HG02588 (cell line): ENCODE data around the gene CD151.

ENCODE experiments used
- ATAC-seq: cut with Tn5 transposase; IDR thresholded peaks from one replicate; pipeline ENCODE4 v1.9.1; 2021; ENCODE audit warnings: mild to moderate bottlenecking, moderate library complexity; ENCODE audit not compliant: unreplicated experiment

The CD151 gene

DNA sequence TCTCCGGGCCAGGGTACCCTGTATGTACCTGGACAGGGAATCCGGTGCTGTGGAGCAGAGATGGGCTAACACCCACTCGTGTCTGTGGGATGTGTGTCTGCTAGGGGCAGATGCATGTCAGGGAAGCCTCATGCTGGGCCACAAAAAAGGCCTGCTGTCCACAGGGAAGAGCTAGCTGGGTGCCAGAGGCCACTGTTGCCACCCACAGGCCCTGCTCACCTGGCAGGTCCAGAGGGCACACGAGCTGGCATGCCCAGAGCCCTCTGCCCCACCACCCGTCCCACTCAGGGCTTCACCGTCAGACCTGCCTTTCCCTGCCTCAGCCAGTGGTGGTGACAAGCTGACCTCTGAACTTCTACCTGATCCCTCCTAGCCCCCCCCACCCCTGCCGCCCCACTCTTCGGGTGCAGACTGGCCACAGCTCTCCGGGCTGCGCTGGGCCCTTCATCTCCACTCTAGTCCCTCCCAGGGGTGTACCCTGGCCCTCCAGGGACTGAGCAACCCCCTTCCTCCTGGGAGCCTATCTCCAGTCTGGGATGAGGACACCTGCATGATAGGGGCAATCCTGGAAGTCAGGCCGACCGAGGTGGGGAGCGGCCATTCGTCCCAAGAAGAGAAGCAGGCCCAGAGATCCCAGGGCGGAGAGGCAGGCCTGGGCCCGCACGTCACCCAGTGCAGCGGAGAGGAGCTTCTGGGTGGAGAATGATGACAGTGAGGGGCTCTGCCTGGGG lies 36.0 kb upstream of the CD151 start:
- ATAC-seq = no peak

DNA sequence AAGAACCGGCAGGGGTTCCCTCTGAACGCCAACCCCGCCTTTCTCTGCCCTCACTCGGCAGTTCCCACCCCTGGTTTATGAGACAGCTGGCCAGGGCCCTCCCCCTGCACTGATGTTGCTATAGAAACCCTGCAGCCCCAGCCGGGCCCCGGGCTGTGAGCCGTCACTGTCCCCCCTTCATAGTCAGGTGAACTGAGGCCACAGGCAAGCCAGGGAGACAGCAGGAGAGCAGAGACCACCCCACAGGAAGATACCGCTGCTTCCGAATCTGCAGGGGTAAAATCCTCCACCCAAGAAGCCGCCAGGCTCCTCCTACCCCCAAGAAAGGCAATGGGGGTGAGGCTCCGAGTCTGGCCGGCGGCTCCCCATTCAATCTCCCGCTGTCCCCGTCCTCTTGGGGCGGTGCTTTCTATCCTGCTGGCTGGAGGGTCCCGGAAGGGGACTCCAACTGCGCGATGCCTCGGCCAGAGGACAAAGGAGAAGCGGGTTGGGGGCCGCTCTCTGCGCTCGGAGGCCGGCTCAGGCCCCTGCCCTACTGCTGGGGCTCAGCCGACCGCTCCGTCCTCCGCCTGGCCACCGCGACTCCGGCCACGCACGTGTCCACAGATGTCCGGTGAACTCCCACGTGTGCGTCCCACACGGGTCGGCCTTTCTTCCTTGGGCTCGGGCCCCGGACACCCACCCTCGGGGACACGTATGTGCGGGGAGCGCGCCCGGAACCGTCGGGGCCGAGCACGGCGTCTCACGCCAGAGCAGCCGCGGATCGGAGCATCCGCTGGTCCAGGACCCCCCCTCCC lies 35.3 kb upstream of the CD151 start:
- peak; percentile 37 for ATAC-seq

- peak; percentile 59 for ATAC-seq
Measured at GRCh38 chr11:798093-798713, 34.5 kb upstream of the CD151 start, which contains the start of gene SLC25A22. Gene SLC25A22, minus strand, starts transcription at chr11:798281. Its CDS starts 3,275 bp downstream, at chr11:795006.

DNA sequence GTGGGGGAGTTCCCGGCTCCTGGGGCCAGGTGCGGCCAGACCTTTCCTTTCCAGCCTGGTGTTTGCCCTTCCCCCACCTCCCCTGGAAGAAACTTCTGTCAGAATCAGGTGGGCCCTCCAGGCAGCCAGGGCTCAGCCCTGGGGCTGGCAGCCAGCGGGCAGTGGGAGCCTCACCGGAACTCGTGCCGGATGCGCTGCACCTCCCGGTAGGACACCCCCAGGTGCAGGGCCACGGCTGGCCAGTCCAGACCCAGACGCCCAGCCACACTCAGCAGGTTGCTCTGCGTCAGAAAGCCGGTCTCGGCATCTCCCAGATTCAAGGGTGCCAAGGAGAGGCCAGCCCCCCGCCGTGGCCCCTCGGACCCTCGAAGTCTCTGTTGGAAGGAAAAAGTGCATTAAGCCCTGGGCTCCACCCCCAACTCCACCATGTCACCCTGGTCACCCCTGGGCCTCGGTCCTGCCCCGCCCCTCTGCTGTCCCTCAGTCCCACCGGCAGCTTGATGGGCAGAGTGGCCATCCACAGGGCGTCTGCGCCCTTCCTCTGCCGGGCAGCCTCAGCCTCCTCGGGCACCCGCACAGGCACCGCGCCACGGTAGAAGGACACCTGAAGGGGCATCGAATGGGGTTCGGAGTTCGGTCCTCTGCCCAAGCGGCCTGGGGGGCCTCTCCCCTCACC lies 33.0 kb upstream of the CD151 start:
- no peak for ATAC-seq

DNA sequence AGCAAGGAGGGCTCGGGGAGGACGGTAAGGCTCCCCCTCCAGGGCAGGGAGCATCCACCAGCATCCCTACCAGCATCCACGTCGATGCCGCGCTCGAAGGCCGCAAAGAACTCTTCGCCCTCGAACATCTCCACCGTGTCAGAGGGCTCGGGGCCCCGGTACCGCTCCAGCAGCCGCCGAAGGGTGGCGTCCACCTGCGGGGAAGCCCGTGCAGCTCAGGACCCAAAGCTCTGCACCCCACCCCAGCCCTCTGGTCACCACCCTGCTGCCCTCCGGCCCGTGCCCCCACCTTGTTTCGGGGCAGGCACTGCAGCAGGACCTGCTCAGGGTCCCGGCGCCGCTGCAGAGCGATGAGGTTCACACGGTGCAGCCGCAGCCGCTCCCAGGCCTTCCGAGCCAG lies 32.3 kb upstream of the CD151 start:
- no peak for ATAC-seq

DNA sequence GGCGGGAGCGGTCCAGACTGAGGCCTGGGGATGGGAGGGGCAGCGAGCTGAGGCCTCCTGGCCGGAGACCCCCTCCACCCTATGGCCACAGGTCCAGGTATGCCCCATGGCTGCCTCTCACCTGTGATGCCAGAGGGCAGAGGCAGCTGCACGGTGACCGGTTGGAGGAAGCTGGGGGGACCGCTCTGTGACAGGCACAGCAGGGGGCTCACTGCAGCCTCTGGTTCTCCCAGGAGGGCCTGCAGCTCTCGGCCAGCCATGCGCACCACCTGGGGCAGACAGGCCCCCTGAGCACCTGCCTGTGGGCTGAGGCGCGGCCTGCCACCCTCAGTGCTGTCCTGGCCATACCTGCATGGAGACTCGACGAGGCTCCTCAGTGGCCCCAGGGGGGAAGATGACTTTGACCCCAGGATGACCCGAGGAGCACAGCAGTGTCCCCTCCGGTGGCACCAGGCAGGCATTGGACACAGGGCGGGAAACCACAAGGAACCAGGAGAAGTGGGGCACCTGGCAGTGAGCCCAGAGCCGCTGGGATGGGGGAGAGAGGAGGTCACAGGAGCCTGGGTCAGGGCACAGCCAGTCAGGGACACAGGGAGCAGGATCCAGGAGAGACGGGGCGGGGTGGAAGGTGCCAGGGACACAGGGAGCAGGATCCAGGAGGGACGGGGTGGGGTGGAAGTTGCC lies 31.5 kb upstream of the CD151 start:
- no peak for ATAC-seq

DNA sequence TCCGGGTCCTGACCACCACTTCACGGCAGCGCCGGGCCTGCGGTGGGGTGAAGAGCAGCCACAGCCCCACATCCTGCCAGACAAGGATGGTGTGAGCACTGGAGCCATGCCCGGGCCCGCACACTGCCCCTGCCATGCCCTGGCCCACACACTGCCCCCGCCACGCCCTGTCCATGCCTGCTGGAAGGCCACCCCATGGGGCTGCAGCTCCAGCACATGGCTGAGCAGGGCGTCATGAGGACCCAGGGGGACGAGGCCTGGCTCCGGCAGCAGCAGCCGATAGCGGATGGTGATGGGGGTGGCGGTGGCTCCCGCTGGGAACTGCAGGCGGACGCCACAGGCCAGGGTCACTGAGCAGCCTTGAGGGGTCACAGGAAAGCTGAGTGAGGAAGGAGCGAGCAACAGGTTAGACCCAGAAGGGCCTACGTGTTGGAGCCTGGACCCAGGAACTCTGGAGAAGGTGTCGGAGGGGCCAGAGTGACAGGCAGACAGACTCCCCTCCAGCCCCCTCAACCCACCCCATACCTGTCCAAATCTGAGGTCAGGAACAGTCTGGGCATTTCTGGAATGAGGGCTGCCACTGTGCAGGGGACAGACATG lies 30.6 kb upstream of the CD151 start:
- no peak for ATAC-seq

- ATAC-seq = no peak
Measured at GRCh38 chr11:802693-803466, 29.9 kb upstream of the CD151 start.

- no peak for ATAC-seq
Measured at GRCh38 chr11:803467-803742, 29.3 kb upstream of the CD151 start.

GRCh38 chr11:803770-804598 lies 28.8 kb upstream of the CD151 start:
- ATAC-seq = no peak

DNA sequence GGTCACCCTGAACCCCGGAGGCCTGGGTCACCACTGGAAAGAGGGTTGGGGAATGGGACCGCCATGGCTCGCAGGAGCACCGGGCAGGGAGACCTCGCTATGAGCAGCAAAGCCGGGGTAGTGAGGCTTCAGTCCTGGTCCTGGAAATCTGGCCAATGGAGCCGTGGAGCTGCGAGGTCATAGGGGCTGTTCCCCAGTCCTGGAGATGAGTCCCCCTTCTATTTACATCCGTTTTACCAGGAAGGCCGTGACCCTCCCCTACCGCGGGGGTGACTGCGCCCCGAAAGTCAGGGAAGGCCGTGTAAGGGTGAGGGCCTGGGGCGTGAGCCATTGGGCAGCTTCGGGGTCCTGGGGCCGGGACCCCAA lies 28.2 kb upstream of the CD151 start:
- no peak for ATAC-seq

DNA sequence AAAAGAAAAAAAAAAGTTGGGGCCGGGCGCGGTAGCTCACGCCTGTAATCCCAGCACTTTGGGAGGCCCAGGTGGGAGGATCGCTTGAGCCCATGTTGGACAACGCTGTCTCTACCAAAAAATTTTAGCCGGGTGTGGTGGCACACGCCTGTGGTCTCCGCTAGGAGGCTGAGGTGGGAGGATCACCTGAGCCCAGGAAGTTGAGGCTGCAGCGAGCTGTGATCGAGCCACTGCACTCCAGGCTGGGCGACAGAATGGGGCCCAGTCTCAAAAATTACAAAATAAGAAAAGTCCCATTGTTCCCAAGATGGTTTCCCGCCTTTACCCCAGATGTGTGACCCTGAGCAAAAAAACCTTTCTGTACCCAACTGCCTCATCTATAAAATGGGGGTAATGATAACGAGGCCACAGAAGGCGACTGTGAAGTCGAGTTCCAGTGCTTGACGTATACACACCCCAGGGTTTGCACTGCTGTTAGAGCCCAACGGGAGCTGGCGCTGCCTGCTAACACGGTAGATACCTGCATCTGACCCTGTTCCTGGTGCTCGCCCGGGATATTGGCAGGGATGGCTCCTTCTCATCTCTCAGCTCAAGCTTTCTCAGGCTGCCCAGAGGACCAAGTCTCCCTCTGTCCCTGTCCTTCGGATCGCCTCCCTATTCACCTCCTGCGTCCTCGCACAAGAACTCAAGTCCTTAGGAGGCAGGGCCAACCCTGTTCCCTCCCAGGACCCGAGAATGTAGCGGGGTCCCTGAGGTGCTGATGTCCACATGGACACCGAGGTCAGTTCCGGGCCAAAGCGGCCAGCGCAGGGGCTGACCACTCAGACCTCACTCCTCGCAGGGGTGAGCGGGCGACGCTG lies 24.1 kb upstream of the CD151 start:
- ATAC-seq = no peak

- peak; percentile 79 for ATAC-seq
Measured at GRCh38 chr11:809287-810039, 23.3 kb upstream of the CD151 start, which contains the start of gene RPLP2. Gene RPLP2, plus strand, starts transcription at chr11:809967. Its CDS starts 268 bp downstream, at chr11:810235.

- no peak for ATAC-seq
Measured at GRCh38 chr11:810040-810567, 22.6 kb upstream of the CD151 start.

DNA sequence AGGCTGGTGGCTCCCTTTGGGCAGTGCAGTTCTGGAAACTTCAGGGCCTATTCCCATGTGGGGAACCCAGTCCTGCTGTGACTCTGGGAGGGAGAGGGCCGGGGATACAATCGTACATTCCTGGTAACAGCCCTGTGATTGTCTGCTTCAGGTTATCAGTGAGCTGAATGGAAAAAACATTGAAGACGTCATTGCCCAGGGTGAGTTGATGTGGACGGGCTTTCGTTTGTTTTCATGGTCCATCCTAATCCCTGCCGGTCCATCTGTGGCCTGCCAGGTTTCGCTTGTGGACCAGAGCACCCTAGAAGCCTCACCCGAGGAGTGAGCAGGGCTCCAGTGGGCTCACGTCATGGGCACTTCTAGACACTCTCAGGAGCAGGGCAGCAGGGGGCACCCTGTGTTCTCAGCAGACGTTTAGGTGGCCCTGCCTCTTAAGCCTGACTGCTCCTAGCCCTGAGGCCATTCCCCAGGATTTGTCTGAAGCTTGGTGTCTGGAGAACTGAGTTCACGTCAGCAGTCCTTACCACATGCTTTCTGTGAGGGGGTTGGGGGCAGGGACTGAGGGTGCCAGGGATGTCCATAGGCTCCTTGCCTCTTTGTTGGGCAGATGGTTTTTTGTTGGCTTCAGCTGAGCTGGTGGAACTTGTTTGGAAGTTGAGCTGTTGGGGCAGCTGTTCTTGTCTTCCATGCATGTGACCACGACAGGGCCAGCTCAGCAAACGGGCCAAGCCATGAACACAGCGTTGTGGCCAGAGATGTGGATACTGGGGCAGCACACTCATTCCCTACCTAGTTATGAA lies 21.1 kb upstream of the CD151 start:
- no peak for ATAC-seq

GRCh38 chr11:812390-812789 lies 20.4 kb upstream of the CD151 start:
- ATAC-seq = no peak
